ENCODE results near the gene PLEKHH1.

The PLEKHH1 gene

DNA sequence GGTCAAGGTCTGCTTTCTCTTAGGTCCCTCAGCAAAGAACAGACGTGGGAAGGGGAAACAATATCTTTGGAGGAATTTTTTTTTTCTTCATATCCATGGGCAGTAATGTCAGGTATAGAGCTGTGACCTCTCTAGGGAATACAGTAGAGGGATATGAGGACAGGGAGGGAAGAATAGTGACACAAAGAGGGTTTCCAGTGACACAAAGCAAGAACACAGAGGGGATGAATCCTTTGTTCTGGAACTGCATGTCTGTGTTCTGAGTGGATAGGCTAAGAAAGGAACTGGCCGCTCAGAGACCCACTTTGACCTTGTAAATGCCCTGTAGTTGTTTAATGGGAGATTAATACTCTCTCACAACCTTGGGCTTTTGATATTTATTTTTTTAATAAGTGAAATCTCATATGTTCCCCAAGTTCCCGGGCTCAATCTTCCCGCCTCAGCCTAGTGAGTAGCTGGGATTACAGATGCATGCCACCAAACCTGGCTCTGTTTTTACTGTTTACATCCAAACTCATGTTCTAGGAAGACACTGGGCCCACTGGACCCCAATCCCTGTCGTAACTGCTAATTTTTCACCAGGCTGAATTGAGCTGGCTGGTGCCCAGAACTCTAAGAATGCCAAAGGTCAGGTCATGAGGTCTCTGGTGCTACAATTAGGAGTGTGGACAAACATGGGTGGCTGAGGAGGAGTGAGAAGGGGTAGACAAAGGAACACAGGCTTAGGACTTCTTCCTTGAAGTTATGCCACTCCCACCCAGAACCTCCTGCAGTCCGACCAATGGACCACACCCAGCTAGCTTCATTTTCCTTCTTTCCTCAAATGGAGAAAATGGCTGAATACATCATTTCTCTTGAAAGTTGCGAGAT lies 9.1 kb upstream of the PLEKHH1 start:
- no peak for DNase-seq (ENCODE audit: low read depth)
- H3K4me3 ChIP-seq (ENCODE audit: low read depth, low read length): no peak overlapping the region
- no peak for TF ChIP-seq MYC (IDR thresholded peaks at IDR 0.05; ENCODE audit: low read depth, low read length)
- TF ChIP-seq, protein P1, sequence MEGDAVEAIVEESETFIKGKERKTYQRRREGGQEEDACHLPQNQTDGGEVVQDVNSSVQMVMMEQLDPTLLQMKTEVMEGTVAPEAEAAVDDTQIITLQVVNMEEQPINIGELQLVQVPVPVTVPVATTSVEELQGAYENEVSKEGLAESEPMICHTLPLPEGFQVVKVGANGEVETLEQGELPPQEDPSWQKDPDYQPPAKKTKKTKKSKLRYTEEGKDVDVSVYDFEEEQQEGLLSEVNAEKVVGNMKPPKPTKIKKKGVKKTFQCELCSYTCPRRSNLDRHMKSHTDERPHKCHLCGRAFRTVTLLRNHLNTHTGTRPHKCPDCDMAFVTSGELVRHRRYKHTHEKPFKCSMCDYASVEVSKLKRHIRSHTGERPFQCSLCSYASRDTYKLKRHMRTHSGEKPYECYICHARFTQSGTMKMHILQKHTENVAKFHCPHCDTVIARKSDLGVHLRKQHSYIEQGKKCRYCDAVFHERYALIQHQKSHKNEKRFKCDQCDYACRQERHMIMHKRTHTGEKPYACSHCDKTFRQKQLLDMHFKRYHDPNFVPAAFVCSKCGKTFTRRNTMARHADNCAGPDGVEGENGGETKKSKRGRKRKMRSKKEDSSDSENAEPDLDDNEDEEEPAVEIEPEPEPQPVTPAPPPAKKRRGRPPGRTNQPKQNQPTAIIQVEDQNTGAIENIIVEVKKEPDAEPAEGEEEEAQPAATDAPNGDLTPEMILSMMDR (IDR thresholded peaks at IDR 0.05; ENCODE audit: low read depth, low read length): no peak
- no peak for TF ChIP-seq POLR2A (IDR thresholded peaks at IDR 0.05; ENCODE audit: extremely low read depth, insufficient read length)
- TF ChIP-seq, protein P2, sequence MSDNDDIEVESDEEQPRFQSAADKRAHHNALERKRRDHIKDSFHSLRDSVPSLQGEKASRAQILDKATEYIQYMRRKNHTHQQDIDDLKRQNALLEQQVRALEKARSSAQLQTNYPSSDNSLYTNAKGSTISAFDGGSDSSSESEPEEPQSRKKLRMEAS (IDR thresholded peaks at IDR 0.05; ENCODE audit: low read depth, low read length): no peak

DNA sequence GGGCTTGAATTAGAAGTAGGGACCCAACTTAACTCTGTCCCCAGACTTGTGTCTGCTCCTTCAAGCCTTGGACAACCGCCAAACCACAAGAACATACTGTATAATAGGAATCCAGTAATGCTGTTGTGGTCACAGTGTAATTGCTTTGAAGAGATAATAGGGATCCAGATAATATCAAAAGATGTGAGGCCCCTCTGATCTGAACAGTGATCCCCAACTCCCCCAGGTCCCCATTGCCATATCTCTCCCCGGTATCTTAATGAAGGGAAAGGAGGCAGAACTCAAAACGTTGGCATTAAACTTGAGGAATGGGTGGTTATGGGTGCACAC lies 8.5 kb upstream of the PLEKHH1 start:
- H3K4me3 ChIP-seq (ENCODE audit: low read depth, low read length): no peak overlapping the region
- peak; percentile 19 for DNase-seq (ENCODE audit: low read depth)
- TF ChIP-seq POLR2A (IDR thresholded peaks at IDR 0.05; ENCODE audit: extremely low read depth, insufficient read length) (no peak), MYC (IDR thresholded peaks at IDR 0.05; ENCODE audit: low read depth, low read length) (no peak)
- TF ChIP-seq, protein P1 (IDR thresholded peaks at IDR 0.05; ENCODE audit: low read depth, low read length): no peak
- TF ChIP-seq, protein P2 (IDR thresholded peaks at IDR 0.05; ENCODE audit: low read depth, low read length): no peak

DNA sequence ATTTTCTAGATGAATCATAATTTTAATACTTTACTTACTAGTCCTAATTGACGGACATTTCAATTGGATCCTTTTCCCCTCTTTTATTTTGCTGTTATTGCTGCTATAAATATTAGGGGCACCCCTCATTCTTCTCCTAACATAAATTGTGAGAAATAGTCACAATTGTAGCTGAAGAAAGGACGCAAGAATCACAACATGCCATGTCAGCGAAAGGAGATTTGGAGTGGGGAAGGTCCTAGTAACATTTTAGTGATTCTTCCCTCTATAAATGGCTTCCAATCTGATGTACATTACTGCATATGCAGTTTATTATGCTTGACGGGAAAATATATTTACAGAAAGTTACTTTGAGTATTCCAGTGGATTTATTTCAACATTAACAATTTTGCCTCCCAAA lies 7.7 kb upstream of the PLEKHH1 start:
- H3K4me3 ChIP-seq (ENCODE audit: low read depth, low read length): no peak overlapping the region
- no peak for TF ChIP-seq MYC (IDR thresholded peaks at IDR 0.05; ENCODE audit: low read depth, low read length)
- no peak for TF ChIP-seq POLR2A (IDR thresholded peaks at IDR 0.05; ENCODE audit: extremely low read depth, insufficient read length)
- TF ChIP-seq, protein P2 (IDR thresholded peaks at IDR 0.05; ENCODE audit: low read depth, low read length): no peak
- TF ChIP-seq, protein P1 (IDR thresholded peaks at IDR 0.05; ENCODE audit: low read depth, low read length): no peak
- DNase-seq (ENCODE audit: low read depth): no peak

DNA sequence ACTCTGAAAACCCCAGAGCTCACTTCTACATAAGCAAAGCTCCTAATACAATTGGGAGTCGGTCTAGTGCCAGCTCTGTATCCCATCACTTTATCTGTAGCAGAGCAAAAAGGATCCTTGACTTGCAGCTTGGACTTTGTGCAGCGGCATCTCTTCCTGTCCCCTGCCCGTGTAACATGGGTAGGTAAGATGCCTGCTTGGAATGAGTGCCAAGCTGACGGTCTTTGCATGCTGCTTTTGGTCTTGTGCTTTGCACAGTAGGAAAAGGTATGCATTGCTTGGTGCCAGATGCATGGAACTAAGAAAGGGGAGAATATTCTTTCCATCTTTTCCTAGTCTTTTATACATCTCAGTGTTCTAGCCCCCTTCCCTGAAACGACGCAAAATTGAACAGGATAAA lies 6.9 kb upstream of the PLEKHH1 start:
- no peak for DNase-seq (ENCODE audit: low read depth)
- H3K4me3 ChIP-seq (ENCODE audit: low read depth, low read length): no peak overlapping the region
- no peak for TF ChIP-seq POLR2A (IDR thresholded peaks at IDR 0.05; ENCODE audit: extremely low read depth, insufficient read length)
- TF ChIP-seq, protein P1 (IDR thresholded peaks at IDR 0.05; ENCODE audit: low read depth, low read length): no peak

DNA sequence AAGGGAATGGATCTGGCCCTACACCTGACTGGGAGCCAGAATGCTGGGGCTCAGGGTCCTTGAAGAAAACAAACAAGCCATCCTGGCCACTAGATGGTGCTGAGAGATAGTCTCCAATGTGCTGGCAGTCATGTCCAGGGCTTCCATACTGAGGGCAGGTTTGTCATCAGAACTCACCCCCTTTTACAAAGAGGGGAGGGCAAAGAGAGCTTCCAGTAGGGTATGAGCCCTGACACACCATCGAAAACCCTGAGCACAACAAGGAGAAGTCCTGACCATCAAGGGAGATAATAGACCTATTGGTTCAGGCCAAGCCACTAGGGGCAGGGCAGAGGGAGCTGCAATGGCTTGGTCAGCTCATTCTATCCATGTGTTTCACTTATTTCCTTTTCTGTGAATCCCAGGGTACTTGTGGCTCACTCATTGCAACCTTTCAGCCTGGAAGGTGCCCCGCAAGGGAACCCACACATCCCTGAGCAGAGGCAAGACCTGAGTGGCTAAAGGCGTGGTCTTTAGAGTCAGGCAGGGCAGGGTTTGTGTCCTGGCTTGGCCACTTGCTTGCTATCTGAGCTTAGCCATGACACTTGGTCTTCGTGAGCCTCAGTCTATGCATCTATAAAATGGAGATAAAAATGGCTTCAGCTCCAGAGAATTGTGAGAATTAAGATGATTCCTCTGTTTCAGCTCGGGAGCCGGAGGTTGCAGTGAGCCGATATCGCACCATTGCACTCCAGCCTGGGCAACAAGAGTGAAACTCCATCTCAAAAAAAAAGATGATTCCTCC lies 6.2 kb upstream of the PLEKHH1 start:
- H3K4me3 ChIP-seq (ENCODE audit: low read depth, low read length): no peak overlapping the region
- peak; percentile 70 for DNase-seq (ENCODE audit: low read depth)
- TF ChIP-seq POLR2A (IDR thresholded peaks at IDR 0.05; ENCODE audit: extremely low read depth, insufficient read length) (no peak), MYC (IDR thresholded peaks at IDR 0.05; ENCODE audit: low read depth, low read length) (no peak)
- TF ChIP-seq, protein P1 (IDR thresholded peaks at IDR 0.05; ENCODE audit: low read depth, low read length): peak; percentile 60
- TF ChIP-seq, protein P2 (IDR thresholded peaks at IDR 0.05; ENCODE audit: low read depth, low read length): peak; percentile 14; the same call in 1 of the 2 replicates

Measured in NB4 (cell line).